Measurements from ENCODE around the gene SLC9A8.

DNA sequence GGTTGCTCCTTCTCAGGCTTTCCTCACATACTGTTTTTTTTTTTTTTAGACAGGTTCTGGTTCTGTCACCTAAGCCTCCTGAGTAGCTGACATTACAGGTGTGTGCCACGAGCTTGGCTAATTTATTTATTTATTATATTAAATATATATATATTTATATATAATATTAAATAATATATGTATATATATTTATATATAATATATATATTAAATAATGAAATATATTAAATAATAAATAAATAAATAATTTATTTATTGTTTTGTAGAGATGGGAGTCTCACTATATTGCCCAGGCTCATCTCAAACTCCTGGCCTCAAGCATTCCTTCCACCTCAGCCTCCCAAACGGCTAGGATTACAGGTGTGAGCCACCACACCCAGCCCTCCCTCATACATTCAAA is 28.3 kb upstream of the SLC9A8 start:
- TF ChIP-seq COPS2 (conservative IDR thresholded peaks at IDR 0.05) (no peak), TSC22D4 (tag; IDR thresholded peaks at IDR 0.05) (no peak), NBN (IDR thresholded peaks at IDR 0.05; ENCODE audit: low read depth) (no peak), CREB1 (IDR thresholded peaks at IDR 0.05) (no peak), CREB1 (CRISPR knock-in tag; IDR thresholded peaks at IDR 0.05) (no peak)
- TF ChIP-seq, protein P1, sequence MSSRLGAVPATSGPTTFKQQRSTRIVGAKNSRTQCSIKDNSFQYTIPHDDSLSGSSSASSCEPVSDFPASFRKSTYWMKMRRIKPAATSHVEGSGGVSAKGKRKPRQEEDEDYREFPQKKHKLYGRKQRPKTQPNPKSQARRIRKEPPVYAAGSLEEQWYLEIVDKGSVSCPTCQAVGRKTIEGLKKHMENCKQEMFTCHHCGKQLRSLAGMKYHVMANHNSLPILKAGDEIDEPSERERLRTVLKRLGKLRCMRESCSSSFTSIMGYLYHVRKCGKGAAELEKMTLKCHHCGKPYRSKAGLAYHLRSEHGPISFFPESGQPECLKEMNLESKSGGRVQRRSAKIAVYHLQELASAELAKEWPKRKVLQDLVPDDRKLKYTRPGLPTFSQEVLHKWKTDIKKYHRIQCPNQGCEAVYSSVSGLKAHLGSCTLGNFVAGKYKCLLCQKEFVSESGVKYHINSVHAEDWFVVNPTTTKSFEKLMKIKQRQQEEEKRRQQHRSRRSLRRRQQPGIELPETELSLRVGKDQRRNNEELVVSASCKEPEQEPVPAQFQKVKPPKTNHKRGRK (tag; IDR thresholded peaks at IDR 0.05): no peak

Data from K562 (cell line).